VCaP (cell line): ENCODE measurements around the gene MOV10L1.

Source experiments
- H3K27ac ChIP-seq: fragments of 450-650 bp; 2 replicates; pipeline ENCODE4 v1.5.1; 2017
- CTCF ChIP-seq: fragments of 450-650 bp; conservative IDR thresholded peaks from 2 replicates; pipeline ENCODE4 v1.5.1; 2017; ENCODE audit warnings: mild to moderate bottlenecking, moderate library complexity

MOV10L1 gene

GRCh38 chr22:50056214-50056972 is 33.4 kb upstream of the MOV10L1 start:
- no peak for TF ChIP-seq CTCF
- no peak overlapping the region for H3K27ac ChIP-seq

GRCh38 chr22:50057278-50058060 is 32.3 kb upstream of the MOV10L1 start:
- no peak for TF ChIP-seq CTCF
- no peak overlapping the region for H3K27ac ChIP-seq

GRCh38 chr22:50058061-50058905 is 31.5 kb upstream of the MOV10L1 start, which contains the start of gene TTLL8:
Gene TTLL8, minus strand, starts transcription at chr22:50058298.
- no peak within 1 kb of the TSS for H3K27ac ChIP-seq
- TF ChIP-seq CTCF = no peak

- TF ChIP-seq CTCF = no peak
- no peak overlapping the region for H3K27ac ChIP-seq
These were observed 30.6 kb upstream of the MOV10L1 start for GRCh38 chr22:50058906-50059880.

- TF ChIP-seq CTCF = no peak
- no peak overlapping the region for H3K27ac ChIP-seq
These were observed 29.9 kb upstream of the MOV10L1 start for GRCh38 chr22:50059881-50060262.

GRCh38 chr22:50060441-50061140 is 29.2 kb upstream of the MOV10L1 start:
- no peak for TF ChIP-seq CTCF
- no peak overlapping the region for H3K27ac ChIP-seq
